Adrenal gland (tissue), 5 donors: ENCODE measurements around the gene AMBRA1.

Experiments
- CTCF ChIP-seq, 6 experiments: fragments of 450-650 bp in 4 of 6; fragments of 200-600 bp in 2 of 6; sonication (generic) in 1 of 6; IDR thresholded peaks; 1 replicate in 5 of 6; 2 replicates in 1 of 6; pipeline versions ENCODE4 v1.5.1 to v1.8.0; 2016 to 2021; ENCODE audit warnings: antibody characterized with exemption in 6 of 6, mild to moderate bottlenecking in 2 of 6, moderate library complexity in 1 of 6
- POLR2A ChIP-seq, 2 donors: fragments of 450-650 bp; IDR thresholded peaks; one replicate each; pipeline ENCODE4 v1.6.1; 2017; ENCODE audit warnings: antibody characterized with exemption in 2 of 2, mild to moderate bottlenecking in 2 of 2, moderate library complexity in 1 of 2
- donor health status: DM: no; HTN: no; CAD: no.

GRCh38 chr11:46386674-46387073 is 207.1 kb downstream of the AMBRA1 start:
- no peak for TF ChIP-seq CTCF (IDR thresholded peaks at IDR 0.05)
- no peak for TF ChIP-seq POLR2A (IDR thresholded peaks at IDR 0.05)
